Astrocyte (in vitro differentiated cells and primary cell): ENCODE data around the gene RAB6B.

Experiments
- EZH2 ChIP-seq: IDR thresholded peaks from 2 replicates; pipeline ENCODE4 v1.6.1; 2012; ENCODE audit warnings: mild to moderate bottlenecking, low read length, inconsistent platforms; ENCODE audit not compliant: insufficient read depth
- TF ChIP-seq, protein P1 (sequence below): IDR thresholded peaks from 2 replicates; pipeline ENCODE4 v1.5.1; 2011; ENCODE audit warnings: low read depth, mild to moderate bottlenecking, inconsistent platforms, low read length, moderate library complexity; ENCODE audit not compliant: insufficient read depth

DNA sequence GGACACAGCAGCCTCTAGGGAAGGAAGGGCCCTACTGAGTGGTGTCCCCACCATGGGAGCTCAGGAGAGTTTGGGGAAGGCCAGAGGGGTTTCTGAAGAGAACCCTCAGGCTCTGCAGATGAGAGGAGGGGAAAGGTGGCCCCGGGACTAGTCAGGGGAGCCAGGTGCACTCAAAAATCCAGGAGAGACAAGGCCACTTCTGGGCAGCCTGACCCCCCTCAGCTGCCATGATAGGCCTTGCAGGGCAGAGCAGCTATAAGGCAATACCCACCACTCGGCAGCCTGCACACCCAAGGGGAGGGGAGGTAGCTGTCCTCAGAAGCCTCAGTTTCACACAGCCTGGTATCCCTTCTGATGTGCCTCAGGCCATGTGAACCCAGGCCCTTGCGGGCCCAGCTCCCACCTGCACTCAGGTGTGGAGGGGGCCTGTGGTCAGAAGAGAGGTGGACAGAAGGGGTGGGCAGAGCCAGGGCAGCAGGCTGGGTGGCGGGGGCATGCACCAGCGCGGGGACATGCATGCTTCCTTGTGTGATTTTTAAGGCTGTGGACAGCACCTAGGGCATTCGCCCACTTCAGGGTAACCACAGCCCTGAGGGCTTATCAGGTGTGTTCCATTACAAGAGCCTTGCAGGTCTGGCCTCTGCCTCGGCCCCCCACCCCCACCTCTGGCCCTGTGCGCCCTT lies 55.5 kb downstream of the RAB6B start:
- TF ChIP-seq, protein P1, sequence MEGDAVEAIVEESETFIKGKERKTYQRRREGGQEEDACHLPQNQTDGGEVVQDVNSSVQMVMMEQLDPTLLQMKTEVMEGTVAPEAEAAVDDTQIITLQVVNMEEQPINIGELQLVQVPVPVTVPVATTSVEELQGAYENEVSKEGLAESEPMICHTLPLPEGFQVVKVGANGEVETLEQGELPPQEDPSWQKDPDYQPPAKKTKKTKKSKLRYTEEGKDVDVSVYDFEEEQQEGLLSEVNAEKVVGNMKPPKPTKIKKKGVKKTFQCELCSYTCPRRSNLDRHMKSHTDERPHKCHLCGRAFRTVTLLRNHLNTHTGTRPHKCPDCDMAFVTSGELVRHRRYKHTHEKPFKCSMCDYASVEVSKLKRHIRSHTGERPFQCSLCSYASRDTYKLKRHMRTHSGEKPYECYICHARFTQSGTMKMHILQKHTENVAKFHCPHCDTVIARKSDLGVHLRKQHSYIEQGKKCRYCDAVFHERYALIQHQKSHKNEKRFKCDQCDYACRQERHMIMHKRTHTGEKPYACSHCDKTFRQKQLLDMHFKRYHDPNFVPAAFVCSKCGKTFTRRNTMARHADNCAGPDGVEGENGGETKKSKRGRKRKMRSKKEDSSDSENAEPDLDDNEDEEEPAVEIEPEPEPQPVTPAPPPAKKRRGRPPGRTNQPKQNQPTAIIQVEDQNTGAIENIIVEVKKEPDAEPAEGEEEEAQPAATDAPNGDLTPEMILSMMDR = no peak
- no peak for TF ChIP-seq EZH2
